ENCODE results near the gene ZNF229.
"Not testable (repeated sequence)": the region's sequence is repeated elsewhere in the genome, so short reads cannot be mapped to it uniquely, and the experiment has no call there.

ZNF229 gene

GRCh38 chr19:44430956-44431355, 17.3 kb downstream of the ZNF229 start:
- Histone ChIP-seq H3K9ac (ENCODE audit: low read length) (no peak overlapping the region), H2BK5ac (ENCODE audit: low read length) (no peak overlapping the region), H3K36me3 (ENCODE audit: control insufficient read depth, insufficient read depth, low read length) (peaks cover 7% of the 10 kb centered on the region), H3K79me2 (ENCODE audit: control insufficient read depth, insufficient read depth, low read length) (no peaks in the 10 kb centered on the region), H4K5ac (ENCODE audit: low read length) (no peak overlapping the region), H3K4me1 (ENCODE audit: control insufficient read depth, low read depth, low read length) (no peaks in the 10 kb centered on the region), H3K27me3 (ENCODE audit: insufficient read depth, low read length, poor library complexity) (no peaks in the 10 kb centered on the region), H3K79me1 (ENCODE audit: low read length) (no peaks in the 10 kb centered on the region), H2BK15ac (replicated peaks; ENCODE audit: low read depth) (no peak overlapping the region), H3K4ac (ENCODE audit: low read depth, low read length) (no peak overlapping the region), H2BK120ac (ENCODE audit: low read depth, low read length) (no peak overlapping the region), H3K4me3 (ENCODE audit: low read length) (no peak overlapping the region), H4K8ac (ENCODE audit: low read depth, low read length) (no peak overlapping the region), H3K4me2 (ENCODE audit: low read length) (no peak overlapping the region), H3K27ac (ENCODE audit: low read depth, low read length) (no peak overlapping the region), H2AK5ac (ENCODE audit: low read length) (no peak overlapping the region), H3K23ac (ENCODE audit: low read length) (no peak overlapping the region), H3K56ac (ENCODE audit: low read length) (no peak overlapping the region), H3K18ac (ENCODE audit: low read length) (no peak overlapping the region)
- WGBS (ENCODE audit: extremely low coverage, insufficient coverage, low lambda C conversion rate): no CpG with 5 or more reads among the region's 1 CpG
- DNase-seq: no peak

- H4K8ac ChIP-seq (ENCODE audit: low read depth, low read length); H3K9ac ChIP-seq (ENCODE audit: low read length); H3K23ac ChIP-seq (ENCODE audit: low read length); H3K4me1 ChIP-seq (ENCODE audit: control insufficient read depth, low read depth, low read length); H3K36me3 ChIP-seq (ENCODE audit: control insufficient read depth, insufficient read depth, low read length); H2AK5ac ChIP-seq (ENCODE audit: low read length); DNase-seq; H3K56ac ChIP-seq (ENCODE audit: low read length); H2BK5ac ChIP-seq (ENCODE audit: low read length); H3K27ac ChIP-seq (ENCODE audit: low read depth, low read length); H4K5ac ChIP-seq (ENCODE audit: low read length); H3K18ac ChIP-seq (ENCODE audit: low read length); H3K79me2 ChIP-seq (ENCODE audit: control insufficient read depth, insufficient read depth, low read length); H3K27me3 ChIP-seq (ENCODE audit: insufficient read depth, low read length, poor library complexity); H3K79me1 ChIP-seq (ENCODE audit: low read length); H2BK120ac ChIP-seq (ENCODE audit: low read depth, low read length); H3K4me3 ChIP-seq (ENCODE audit: low read length); H3K4ac ChIP-seq (ENCODE audit: low read depth, low read length); H3K4me2 ChIP-seq (ENCODE audit: low read length); H2BK15ac ChIP-seq (replicated peaks; ENCODE audit: low read depth): not testable (repeated sequence)
- no CpG with 5 or more reads among the region's 15 CpGs for WGBS (ENCODE audit: extremely low coverage, insufficient coverage, low lambda C conversion rate)
Observed at GRCh38 chr19:44415553-44415952, 32.7 kb downstream of the ZNF229 start.

- Histone ChIP-seq H2BK15ac (replicated peaks; ENCODE audit: low read depth) (no peak within 1 kb of the TSS), H3K56ac (ENCODE audit: low read length) (peak within 1 kb of the TSS; percentile 91), H3K79me1 (ENCODE audit: low read length) (no peaks in the 10 kb centered on the region), H3K79me2 (ENCODE audit: control insufficient read depth, insufficient read depth, low read length) (no peaks in the 10 kb centered on the region), H2AK5ac (ENCODE audit: low read length) (no peak within 1 kb of the TSS), H4K5ac (ENCODE audit: low read length) (peak within 1 kb of the TSS; percentile 47), H2BK120ac (ENCODE audit: low read depth, low read length) (no peak within 1 kb of the TSS), H3K18ac (ENCODE audit: low read length) (no peak within 1 kb of the TSS), H3K9ac (ENCODE audit: low read length) (peak within 1 kb of the TSS; percentile 74), H3K4ac (ENCODE audit: low read depth, low read length) (no peak within 1 kb of the TSS), H3K27ac (ENCODE audit: low read depth, low read length) (no peak within 1 kb of the TSS), H4K8ac (ENCODE audit: low read depth, low read length) (peak within 1 kb of the TSS; percentile 81), H2BK5ac (ENCODE audit: low read length) (no peak within 1 kb of the TSS), H3K4me1 (ENCODE audit: control insufficient read depth, low read depth, low read length) (no peaks in the 10 kb centered on the region), H3K27me3 (ENCODE audit: insufficient read depth, low read length, poor library complexity) (no peaks in the 10 kb centered on the region), H3K36me3 (ENCODE audit: control insufficient read depth, insufficient read depth, low read length) (no peaks in the 10 kb centered on the region), H3K4me3 (ENCODE audit: low read length) (peak within 1 kb of the TSS; percentile 62), H3K4me2 (ENCODE audit: low read length) (peak within 1 kb of the TSS; percentile 100), H3K23ac (ENCODE audit: low read length) (no peak within 1 kb of the TSS)
- DNase-seq: peak; percentile 98
- 100% methylated on average over 1 of the region's 43 CpGs for WGBS (ENCODE audit: extremely low coverage, insufficient coverage, low lambda C conversion rate)
Observed at GRCh38 chr19:44401139-44402115, 46.8 kb downstream of the ZNF229 start, which contains the start of gene ZNF285. ZNF285 (minus strand) TSS chr19:44401608; CDS start chr19:44397213, 4,395 bp downstream.

GRCh38 chr19:44389268-44389667, 59.0 kb downstream of the ZNF229 start:
- not testable (repeated sequence) for H3K56ac ChIP-seq (ENCODE audit: low read length); H2BK15ac ChIP-seq (replicated peaks; ENCODE audit: low read depth); H2BK120ac ChIP-seq (ENCODE audit: low read depth, low read length); H3K23ac ChIP-seq (ENCODE audit: low read length); DNase-seq; H3K27me3 ChIP-seq (ENCODE audit: insufficient read depth, low read length, poor library complexity); H2AK5ac ChIP-seq (ENCODE audit: low read length); H3K9ac ChIP-seq (ENCODE audit: low read length); H4K5ac ChIP-seq (ENCODE audit: low read length); H3K36me3 ChIP-seq (ENCODE audit: control insufficient read depth, insufficient read depth, low read length); H3K4me2 ChIP-seq (ENCODE audit: low read length); H2BK5ac ChIP-seq (ENCODE audit: low read length); H3K79me1 ChIP-seq (ENCODE audit: low read length); H3K4me3 ChIP-seq (ENCODE audit: low read length); H3K4me1 ChIP-seq (ENCODE audit: control insufficient read depth, low read depth, low read length); H3K18ac ChIP-seq (ENCODE audit: low read length); H4K8ac ChIP-seq (ENCODE audit: low read depth, low read length); H3K27ac ChIP-seq (ENCODE audit: low read depth, low read length); H3K79me2 ChIP-seq (ENCODE audit: control insufficient read depth, insufficient read depth, low read length); H3K4ac ChIP-seq (ENCODE audit: low read depth, low read length)
- no CpG with 5 or more reads among the region's 4 CpGs for WGBS (ENCODE audit: extremely low coverage, insufficient coverage, low lambda C conversion rate)

Data from mesendoderm (in vitro differentiated cells).